Panc1 (cell line): ENCODE measurements around the gene SLC17A5. TPM values are rescaled to one million over a fixed set of nuclear protein-coding genes. Genes with fewer than 3 reads are reported as not detected.

Source experiments
- ATAC-seq: fragments of 200-7000 bp; cut with Tn5 transposase; 2 replicates; pipeline ENCODE4 v1.9.1; 2020; ENCODE audit warnings: mild to moderate bottlenecking, moderate library complexity
- BruUV-seq: library from RNA; stranded (reverse); fragments of 400-500 nt; replicated peaks from 2 replicates; lab custom pipeline; 2021; lab: Mats Ljungman, UMichigan
- CTCF ChIA-PET: fragments of 300-600 bp; sonication (Branson Sonifier 250); formaldehyde crosslinking; loops from one replicate; lab custom pipeline; 2022; ENCODE audit warnings: antibody characterized with exemption; lab: Charles Lee
- POLR2A ChIA-PET: fragments of 300-600 bp; sonication (Branson Sonifier 250); formaldehyde crosslinking; loops from one replicate; lab custom pipeline; 2022; ENCODE audit warnings: antibody characterized with exemption; lab: Charles Lee
- DNase-seq: peaks from one replicate; pipeline ENCODE4 v3.0.0-alpha.2; 2010; ENCODE audit warnings: low read depth, low spot score
- H3K27ac ChIP-seq: 2 replicates; pipeline ENCODE4 v1.5.1; 2011; ENCODE audit warnings: mild to moderate bottlenecking, low read length, inconsistent platforms
- H3K27me3 ChIP-seq: fragments of 200-500 bp; sonication (Bioruptor generic); 2 replicates; pipeline ENCODE4 v1.6.0; 2014; ENCODE audit warnings: low read length, inconsistent platforms; ENCODE audit not compliant: control insufficient read depth, insufficient read depth
- H3K36me3 ChIP-seq: fragments of 200-500 bp; sonication (Bioruptor generic); 2 replicates; pipeline ENCODE4 v1.5.1; 2014; ENCODE audit warnings: inconsistent platforms, mild to moderate bottlenecking, low read length, moderate library complexity; ENCODE audit not compliant: control insufficient read depth, insufficient read depth
- H3K4me1 ChIP-seq: 2 replicates; pipeline ENCODE4 v1.5.1; 2011; ENCODE audit warnings: inconsistent platforms, mild to moderate bottlenecking, low read length, moderate library complexity; ENCODE audit not compliant: control insufficient read depth, insufficient read depth
- H3K4me3 ChIP-seq, 2 experiments: 2 replicates each; pipeline ENCODE4 v1.5.1; 2011 to 2012; ENCODE audit warnings: low read depth in 2 of 2, low read length in 2 of 2, mild to moderate bottlenecking in 2 of 2, inconsistent platforms in 1 of 2, moderate library complexity in 1 of 2
- H3K9me3 ChIP-seq: fragments of 200-500 bp; sonication (Bioruptor generic); 2 replicates; pipeline ENCODE4 v1.5.1; 2014; ENCODE audit warnings: low read depth, mild to moderate bottlenecking, inconsistent platforms, low read length, moderate library complexity; ENCODE audit not compliant: control insufficient read depth, insufficient read depth
- POLR2AphosphoS5 ChIP-seq: IDR thresholded peaks from 2 replicates; pipeline ENCODE4 v1.6.1; 2012; ENCODE audit warnings: mild to moderate bottlenecking, low read depth, low read length, moderate library complexity
- SIN3A ChIP-seq: IDR thresholded peaks from 2 replicates; pipeline ENCODE4 v1.6.1; 2012; ENCODE audit warnings: low read depth, mild to moderate bottlenecking, low read length, moderate library complexity, borderline replicate concordance; ENCODE audit not compliant: insufficient read depth
- TCF7L2 ChIP-seq: IDR thresholded peaks from 2 replicates; pipeline ENCODE4 v1.6.1; 2011; ENCODE audit warnings: mild to moderate bottlenecking, low read depth, low read length, inconsistent platforms
- in situ Hi-C: cut with HindIII; loops from 2 replicates; pipeline ENCODE4 v1.10.0; 2016; ENCODE audit warnings: low sequenced_read_pairs, low pct_unique_long_range_greater_than_20kb
- intact Hi-C: fragments of 100-400 bp; cut with micrococcal nuclease; formaldehyde crosslinking; loops from one replicate; pipeline ENCODE4 v1.10.0; 2022; ENCODE audit not compliant: unreplicated experiment
- total RNA-seq: library from RNA; stranded (reverse); gene quantifications from one replicate; pipeline ENCODE4 v1.2.1, GENCODE V29; 2021; ENCODE audit not compliant: unreplicated experiment
- TF ChIP-seq, protein P1 (sequence below), 2 experiments: IDR thresholded peaks; 2 replicates each; pipeline ENCODE4 v1.6.1; 2011 to 2012; ENCODE audit warnings: low read depth in 2 of 2, control low read depth in 1 of 2, low read length in 1 of 2, mild to moderate bottlenecking in 1 of 2, moderate library complexity in 1 of 2; ENCODE audit not compliant: insufficient read depth in 1 of 2
- TF ChIP-seq, protein P2 (sequence below): fragments of 450-650 bp; IDR thresholded peaks from 2 replicates; pipeline ENCODE4 v1.5.1; 2017; ENCODE audit warnings: mild to moderate bottlenecking

Gene SLC17A5
- total RNA-seq, 1 experiment from 2014 or later: 20.6 TPM

DNA sequence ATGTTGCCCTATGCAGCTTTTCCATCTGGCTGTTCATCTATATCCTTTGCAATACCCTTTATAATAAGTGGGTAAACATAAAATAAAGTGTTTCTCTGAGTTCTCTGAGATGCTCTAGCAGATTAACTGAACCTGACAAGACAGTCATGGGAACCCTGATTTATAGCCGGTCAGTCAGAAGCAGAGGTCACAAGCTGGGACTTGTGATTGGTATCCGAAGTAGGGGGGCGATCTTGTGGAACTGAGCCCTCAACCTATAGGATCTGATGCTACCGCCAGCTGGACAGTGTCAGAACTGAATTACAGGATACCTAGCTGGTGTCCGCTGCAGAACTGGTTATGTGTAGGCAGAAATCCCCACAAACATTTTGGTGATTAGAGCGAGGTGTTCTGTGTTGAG lies 39.0 kb downstream of the SLC17A5 start:
- Histone ChIP-seq H3K36me3 (no peaks in the 10 kb centered on the region), H3K4me3 (no peak overlapping the region), H3K9me3 (no peaks in the 10 kb centered on the region), H3K4me1 (peaks cover 8% of the 10 kb centered on the region), H3K27ac (no peak overlapping the region), H3K27me3 (no peaks in the 10 kb centered on the region)
- TF ChIP-seq SIN3A (no peak), POLR2AphosphoS5 (no peak), TCF7L2 (no peak)
- TF ChIP-seq, protein P1, sequence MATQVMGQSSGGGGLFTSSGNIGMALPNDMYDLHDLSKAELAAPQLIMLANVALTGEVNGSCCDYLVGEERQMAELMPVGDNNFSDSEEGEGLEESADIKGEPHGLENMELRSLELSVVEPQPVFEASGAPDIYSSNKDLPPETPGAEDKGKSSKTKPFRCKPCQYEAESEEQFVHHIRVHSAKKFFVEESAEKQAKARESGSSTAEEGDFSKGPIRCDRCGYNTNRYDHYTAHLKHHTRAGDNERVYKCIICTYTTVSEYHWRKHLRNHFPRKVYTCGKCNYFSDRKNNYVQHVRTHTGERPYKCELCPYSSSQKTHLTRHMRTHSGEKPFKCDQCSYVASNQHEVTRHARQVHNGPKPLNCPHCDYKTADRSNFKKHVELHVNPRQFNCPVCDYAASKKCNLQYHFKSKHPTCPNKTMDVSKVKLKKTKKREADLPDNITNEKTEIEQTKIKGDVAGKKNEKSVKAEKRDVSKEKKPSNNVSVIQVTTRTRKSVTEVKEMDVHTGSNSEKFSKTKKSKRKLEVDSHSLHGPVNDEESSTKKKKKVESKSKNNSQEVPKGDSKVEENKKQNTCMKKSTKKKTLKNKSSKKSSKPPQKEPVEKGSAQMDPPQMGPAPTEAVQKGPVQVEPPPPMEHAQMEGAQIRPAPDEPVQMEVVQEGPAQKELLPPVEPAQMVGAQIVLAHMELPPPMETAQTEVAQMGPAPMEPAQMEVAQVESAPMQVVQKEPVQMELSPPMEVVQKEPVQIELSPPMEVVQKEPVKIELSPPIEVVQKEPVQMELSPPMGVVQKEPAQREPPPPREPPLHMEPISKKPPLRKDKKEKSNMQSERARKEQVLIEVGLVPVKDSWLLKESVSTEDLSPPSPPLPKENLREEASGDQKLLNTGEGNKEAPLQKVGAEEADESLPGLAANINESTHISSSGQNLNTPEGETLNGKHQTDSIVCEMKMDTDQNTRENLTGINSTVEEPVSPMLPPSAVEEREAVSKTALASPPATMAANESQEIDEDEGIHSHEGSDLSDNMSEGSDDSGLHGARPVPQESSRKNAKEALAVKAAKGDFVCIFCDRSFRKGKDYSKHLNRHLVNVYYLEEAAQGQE (IDR thresholded peaks at IDR 0.05; ENCODE audit: insufficient read depth in 1 of 2, low read depth in 2 of 2, low read length in 1 of 2): no peak
- TF ChIP-seq, protein P2, sequence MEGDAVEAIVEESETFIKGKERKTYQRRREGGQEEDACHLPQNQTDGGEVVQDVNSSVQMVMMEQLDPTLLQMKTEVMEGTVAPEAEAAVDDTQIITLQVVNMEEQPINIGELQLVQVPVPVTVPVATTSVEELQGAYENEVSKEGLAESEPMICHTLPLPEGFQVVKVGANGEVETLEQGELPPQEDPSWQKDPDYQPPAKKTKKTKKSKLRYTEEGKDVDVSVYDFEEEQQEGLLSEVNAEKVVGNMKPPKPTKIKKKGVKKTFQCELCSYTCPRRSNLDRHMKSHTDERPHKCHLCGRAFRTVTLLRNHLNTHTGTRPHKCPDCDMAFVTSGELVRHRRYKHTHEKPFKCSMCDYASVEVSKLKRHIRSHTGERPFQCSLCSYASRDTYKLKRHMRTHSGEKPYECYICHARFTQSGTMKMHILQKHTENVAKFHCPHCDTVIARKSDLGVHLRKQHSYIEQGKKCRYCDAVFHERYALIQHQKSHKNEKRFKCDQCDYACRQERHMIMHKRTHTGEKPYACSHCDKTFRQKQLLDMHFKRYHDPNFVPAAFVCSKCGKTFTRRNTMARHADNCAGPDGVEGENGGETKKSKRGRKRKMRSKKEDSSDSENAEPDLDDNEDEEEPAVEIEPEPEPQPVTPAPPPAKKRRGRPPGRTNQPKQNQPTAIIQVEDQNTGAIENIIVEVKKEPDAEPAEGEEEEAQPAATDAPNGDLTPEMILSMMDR: no peak
- ChIA-PET CTCF (no interaction called here), POLR2A (interaction anchor here (0.6 kb wide), 1 partner anchor 12 kb away, joined by 3 read pairs; no protein-coding TSS in a partner anchor)
- ATAC-seq (no peak), DNase-seq (no peak)
- BruUV-seq: no TSS peak
- in situ Hi-C loops (loop anchor here (25.0 kb wide), 1 partner anchor 128 kb away; no protein-coding TSS in a partner anchor), intact Hi-C loops (no loop called here)

DNA sequence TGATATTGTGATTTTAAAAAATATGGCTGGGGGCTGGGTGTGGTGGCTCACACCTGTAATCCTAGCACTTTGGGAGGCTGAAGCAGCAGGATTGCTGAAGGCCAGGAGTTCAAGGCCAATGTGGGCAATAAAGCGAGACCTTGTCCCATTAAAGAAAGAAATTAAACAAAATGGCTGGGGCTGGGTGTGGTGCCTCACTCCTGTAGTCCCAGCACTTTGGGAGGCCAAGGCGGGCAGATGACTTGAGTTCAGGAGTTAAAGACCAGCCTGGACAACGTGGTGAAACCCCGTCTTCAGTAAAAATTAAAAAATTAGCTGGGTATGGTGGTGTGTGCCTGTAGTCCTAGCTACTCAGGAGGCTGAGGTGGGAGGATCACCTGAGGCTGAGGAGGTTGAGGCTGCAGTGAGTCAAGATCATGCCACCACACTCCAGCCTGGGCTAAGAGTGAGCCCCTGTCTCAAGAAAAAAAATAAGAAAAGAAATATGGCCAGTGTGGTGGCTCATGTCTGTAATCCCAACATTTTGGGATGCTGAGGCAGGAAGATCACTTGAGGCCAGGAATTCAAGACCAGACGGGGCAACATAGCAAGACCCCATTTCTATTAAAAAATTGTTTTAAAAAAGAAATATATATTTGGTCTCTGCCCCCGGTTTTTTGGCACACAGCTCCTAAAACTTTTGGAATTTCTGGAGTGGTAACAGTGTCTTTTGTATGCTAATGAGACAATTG lies 39.8 kb downstream of the SLC17A5 start:
- ATAC-seq (no peak), DNase-seq (no peak)
- no peaks in the 10 kb centered on the region for H3K36me3 ChIP-seq
- ChIA-PET CTCF (no interaction called here), POLR2A (no interaction called here)
- no peak overlapping the region for H3K4me3 ChIP-seq
- no TSS peak for BruUV-seq
- no peak overlapping the region for H3K27ac ChIP-seq
- H3K9me3 ChIP-seq: no peaks in the 10 kb centered on the region
- intact Hi-C loops (no loop called here), in situ Hi-C loops (loop anchor here (25.0 kb wide), 1 partner anchor 127 kb away; no protein-coding TSS in a partner anchor)
- H3K4me1 ChIP-seq: peaks cover 14% of the 10 kb centered on the region
- no peaks in the 10 kb centered on the region for H3K27me3 ChIP-seq
- TF ChIP-seq POLR2AphosphoS5 (no peak), TCF7L2 (no peak), SIN3A (no peak)
- TF ChIP-seq, protein P2: no peak
- TF ChIP-seq, protein P1 (IDR thresholded peaks at IDR 0.05; ENCODE audit: insufficient read depth in 1 of 2, low read depth in 2 of 2, low read length in 1 of 2): no peak
